ENCODE results near the gene EARS2. TPM values are rescaled to one million over a fixed set of nuclear protein-coding genes. Genes with fewer than 3 reads are reported as not detected.

EARS2 gene
- total and polyA plus RNA-seq, 9 of the 15 experiments (the other 6 are each of a cell fraction or from before 2014, with no cell fraction given), result 17.6 to 58.6 (median 36.3) TPM

- TF ChIP-seq NR0B1 (IDR thresholded peaks at IDR 0.05; ENCODE audit: partially characterized antibody) (no peak), E2F1 (CRISPR knock-in tag; IDR thresholded peaks at IDR 0.05) (no peak), RREB1 (CRISPR knock-in tag; IDR thresholded peaks at IDR 0.05) (peak; percentile 99), ZBTB11 (CRISPR knock-in tag; IDR thresholded peaks at IDR 0.05) (peak in 2 of 3 experiments; percentile 22 to 94; a peak in 2 of 6 replicates), HSF4 (CRISPR knock-in tag; IDR thresholded peaks at IDR 0.05; ENCODE audit: borderline replicate concordance) (peak; percentile 99), THRB (CRISPR knock-in tag; conservative IDR thresholded peaks at IDR 0.05) (peak; percentile 99), E2F3 (CRISPR knock-in tag; IDR thresholded peaks at IDR 0.05) (peak; percentile 98), MCM7 (IDR thresholded peaks at IDR 0.05) (no peak), THAP7 (CRISPR knock-in tag; IDR thresholded peaks at IDR 0.05) (peak; percentile 38; the same call in 1 of the 2 replicates), USF2 (CRISPR knock-in tag; IDR thresholded peaks at IDR 0.05) (no peak)
Measured at GRCh38 chr16:23597003-23597756, 40.0 kb upstream of the EARS2 start (continued).
